SK-N-SH treated with all-trans-retinoic acid at 6 μM for 48 hours (cell line): ENCODE results near the gene S100A5.

Source experiments
- ARNTL ChIP-seq: fragments of 450-650 bp; formaldehyde crosslinking; IDR thresholded peaks from 2 replicates; pipeline ENCODE4 v1.5.0; 2020; ENCODE audit warnings: low read depth, mild to moderate bottlenecking, moderate library complexity, borderline replicate concordance
- CREB5 ChIP-seq: fragments of 250-450 bp; sonication (Bioruptor Pico); IDR thresholded peaks from 2 replicates; pipeline ENCODE4 v1.5.1; 2020; ENCODE audit warnings: low read depth, mild to moderate bottlenecking, moderate library complexity
- GLIS3 ChIP-seq: fragments of 250-450 bp; sonication (Bioruptor Pico); IDR thresholded peaks from 2 replicates; pipeline ENCODE4 v1.5.0; 2020; ENCODE audit warnings: mild to moderate bottlenecking, moderate library complexity
- ISL1 ChIP-seq: fragments of 250-450 bp; sonication (Bioruptor Pico); IDR thresholded peaks from 2 replicates; pipeline ENCODE4 v2.1.2; 2022; ENCODE audit warnings: mild to moderate bottlenecking, moderate library complexity
- PPARA ChIP-seq: fragments of 250-450 bp; sonication (Bioruptor Pico); IDR thresholded peaks from 2 replicates; pipeline ENCODE4 v1.5.0; 2020; ENCODE audit warnings: mild to moderate bottlenecking, borderline replicate concordance
- SNAI2 ChIP-seq: fragments of 250-450 bp; sonication (Bioruptor Pico); IDR thresholded peaks from 2 replicates; pipeline ENCODE4 v1.5.0; 2020; ENCODE audit warnings: mild to moderate bottlenecking, moderate library complexity
- ZFP30 ChIP-seq: fragments of 450-650 bp; formaldehyde crosslinking; IDR thresholded peaks from 2 replicates; pipeline ENCODE4 v1.5.0; 2022; ENCODE audit warnings: mild to moderate bottlenecking, moderate library complexity
- ZNF565 ChIP-seq: fragments of 450-650 bp; formaldehyde crosslinking; conservative IDR thresholded peaks from 2 replicates; pipeline ENCODE4 v1.5.0; 2020; ENCODE audit warnings: low read depth, mild to moderate bottlenecking, moderate library complexity
- ZNF8 ChIP-seq: fragments of 450-650 bp; formaldehyde crosslinking; IDR thresholded peaks from 2 replicates; pipeline ENCODE4 v1.5.0; 2020; ENCODE audit warnings: mild to moderate bottlenecking, moderate library complexity
- TF ChIP-seq, protein P1 (sequence below): fragments of 250-450 bp; sonication (Bioruptor Pico); IDR thresholded peaks from 2 replicates; pipeline ENCODE4 v1.8.0; 2020; ENCODE audit warnings: mild to moderate bottlenecking, moderate library complexity, borderline replicate concordance
- TF ChIP-seq, protein P2 (sequence below): fragments of 250-450 bp; sonication (Bioruptor Pico); IDR thresholded peaks from 2 replicates; pipeline ENCODE4 v1.8.0; 2021; ENCODE audit warnings: low read depth, mild to moderate bottlenecking, moderate library complexity, borderline replicate concordance

DNA sequence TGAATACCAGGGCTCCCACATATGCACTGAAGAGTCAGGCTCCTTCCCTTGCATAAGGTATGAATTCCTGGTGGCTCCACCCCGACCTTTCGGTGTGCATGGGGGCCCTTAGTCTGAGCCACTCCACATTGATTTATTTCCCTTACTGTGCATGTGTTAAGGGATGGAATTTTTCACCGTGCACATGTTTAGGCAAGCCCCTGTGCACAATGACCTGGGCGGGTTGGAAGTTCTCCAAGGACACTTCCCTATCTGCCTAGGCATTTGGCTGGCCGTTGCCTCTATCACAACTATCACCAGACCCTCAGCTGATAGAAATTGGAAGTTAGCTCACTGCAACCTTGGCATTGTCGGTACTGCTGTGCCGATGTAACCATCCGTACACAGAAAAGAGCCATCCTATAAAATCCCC is 14.6 kb downstream of the S100A5 start:
- TF ChIP-seq ISL1 (CRISPR knock-in tag) (no peak), SNAI2 (no peak), CREB5 (CRISPR knock-in tag) (no peak), GLIS3 (CRISPR knock-in tag) (no peak), ZNF8 (CRISPR knock-in tag) (no peak), ZFP30 (CRISPR knock-in tag) (no peak), ZNF565 (no peak), ARNTL (CRISPR knock-in tag) (no peak), PPARA (CRISPR knock-in tag) (no peak)
- TF ChIP-seq, protein P1, sequence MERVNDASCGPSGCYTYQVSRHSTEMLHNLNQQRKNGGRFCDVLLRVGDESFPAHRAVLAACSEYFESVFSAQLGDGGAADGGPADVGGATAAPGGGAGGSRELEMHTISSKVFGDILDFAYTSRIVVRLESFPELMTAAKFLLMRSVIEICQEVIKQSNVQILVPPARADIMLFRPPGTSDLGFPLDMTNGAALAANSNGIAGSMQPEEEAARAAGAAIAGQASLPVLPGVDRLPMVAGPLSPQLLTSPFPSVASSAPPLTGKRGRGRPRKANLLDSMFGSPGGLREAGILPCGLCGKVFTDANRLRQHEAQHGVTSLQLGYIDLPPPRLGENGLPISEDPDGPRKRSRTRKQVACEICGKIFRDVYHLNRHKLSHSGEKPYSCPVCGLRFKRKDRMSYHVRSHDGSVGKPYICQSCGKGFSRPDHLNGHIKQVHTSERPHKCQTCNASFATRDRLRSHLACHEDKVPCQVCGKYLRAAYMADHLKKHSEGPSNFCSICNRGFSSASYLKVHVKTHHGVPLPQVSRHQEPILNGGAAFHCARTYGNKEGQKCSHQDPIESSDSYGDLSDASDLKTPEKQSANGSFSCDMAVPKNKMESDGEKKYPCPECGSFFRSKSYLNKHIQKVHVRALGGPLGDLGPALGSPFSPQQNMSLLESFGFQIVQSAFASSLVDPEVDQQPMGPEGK (CRISPR knock-in tag) = no peak
- TF ChIP-seq, protein P2, sequence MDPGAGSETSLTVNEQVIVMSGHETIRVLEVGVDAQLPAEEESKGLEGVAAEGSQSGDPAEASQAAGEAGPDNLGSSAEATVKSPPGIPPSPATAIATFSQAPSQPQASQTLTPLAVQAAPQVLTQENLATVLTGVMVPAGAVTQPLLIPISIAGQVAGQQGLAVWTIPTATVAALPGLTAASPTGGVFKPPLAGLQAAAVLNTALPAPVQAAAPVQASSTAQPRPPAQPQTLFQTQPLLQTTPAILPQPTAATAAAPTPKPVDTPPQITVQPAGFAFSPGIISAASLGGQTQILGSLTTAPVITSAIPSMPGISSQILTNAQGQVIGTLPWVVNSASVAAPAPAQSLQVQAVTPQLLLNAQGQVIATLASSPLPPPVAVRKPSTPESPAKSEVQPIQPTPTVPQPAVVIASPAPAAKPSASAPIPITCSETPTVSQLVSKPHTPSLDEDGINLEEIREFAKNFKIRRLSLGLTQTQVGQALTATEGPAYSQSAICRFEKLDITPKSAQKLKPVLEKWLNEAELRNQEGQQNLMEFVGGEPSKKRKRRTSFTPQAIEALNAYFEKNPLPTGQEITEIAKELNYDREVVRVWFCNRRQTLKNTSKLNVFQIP (CRISPR knock-in tag) = no peak
